ENCODE results near the gene NOS1AP.
A peak's percentile ranks its signal among the peaks of the same experiment; 100 is the strongest.

The NOS1AP gene

DNA sequence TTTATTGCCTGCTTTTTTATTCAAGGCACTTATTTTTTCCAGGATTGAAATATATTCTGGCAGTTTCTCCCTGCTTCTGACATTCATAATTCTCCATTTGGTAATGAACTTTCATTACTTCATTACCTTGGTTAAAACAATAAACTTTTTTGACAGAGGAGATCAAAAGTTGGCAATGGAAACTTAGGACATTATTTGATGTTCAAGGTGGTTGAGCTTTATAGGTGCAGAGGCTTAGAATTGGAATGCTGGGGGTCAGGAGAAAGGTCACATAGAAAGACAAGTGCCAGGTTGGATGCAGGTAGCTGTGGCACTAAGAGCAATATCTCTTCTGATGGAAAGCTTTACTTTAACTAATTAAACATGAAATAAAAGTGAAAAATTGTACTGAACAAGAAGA is 154.8 kb downstream of the NOS1AP start:
- no peak for DNase-seq

DNA sequence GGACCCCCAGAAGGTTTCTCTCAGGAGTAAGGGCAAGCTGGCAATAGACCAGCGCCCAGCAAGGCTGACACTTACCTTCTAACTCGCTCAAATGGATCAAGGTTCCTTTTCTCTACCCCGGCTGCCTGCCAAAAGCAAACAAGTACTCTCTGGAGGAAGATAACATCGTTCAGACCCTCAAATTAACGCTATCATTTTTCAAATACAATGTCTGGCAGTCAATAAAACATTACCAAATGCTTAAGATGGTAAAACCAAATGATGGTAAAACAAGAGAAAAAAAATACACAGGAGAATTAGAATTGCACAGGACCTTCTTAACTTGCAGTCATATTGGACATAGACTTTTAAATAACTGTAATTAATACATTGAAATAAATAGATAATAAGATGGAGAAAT is 159.1 kb downstream of the NOS1AP start:
- DNase-seq = peak; percentile 30

- no peak for DNase-seq
These were observed 160.1 kb downstream of the NOS1AP start for GRCh38 chr1:162229549-162229948.

DNA sequence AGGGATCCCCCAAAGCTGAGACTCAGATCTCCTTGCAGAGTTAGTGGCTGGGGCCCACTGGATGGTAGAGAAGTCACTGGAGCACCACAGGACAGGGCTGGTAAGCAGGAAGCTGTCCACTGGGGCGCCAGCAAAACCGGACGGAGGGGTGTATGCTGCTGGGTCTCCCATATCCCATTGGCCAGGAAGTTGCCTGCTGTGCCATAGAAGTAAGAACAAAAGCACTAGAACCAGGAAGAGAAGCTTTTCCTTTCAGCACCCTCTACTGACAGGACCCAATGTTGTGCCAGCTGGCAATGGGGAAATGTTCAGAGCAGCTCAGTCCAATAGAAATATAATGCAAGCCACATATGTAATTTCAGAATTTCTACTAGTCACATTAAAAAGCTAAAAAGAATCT is 160.6 kb downstream of the NOS1AP start:
- peak; percentile 29 for DNase-seq

DNA sequence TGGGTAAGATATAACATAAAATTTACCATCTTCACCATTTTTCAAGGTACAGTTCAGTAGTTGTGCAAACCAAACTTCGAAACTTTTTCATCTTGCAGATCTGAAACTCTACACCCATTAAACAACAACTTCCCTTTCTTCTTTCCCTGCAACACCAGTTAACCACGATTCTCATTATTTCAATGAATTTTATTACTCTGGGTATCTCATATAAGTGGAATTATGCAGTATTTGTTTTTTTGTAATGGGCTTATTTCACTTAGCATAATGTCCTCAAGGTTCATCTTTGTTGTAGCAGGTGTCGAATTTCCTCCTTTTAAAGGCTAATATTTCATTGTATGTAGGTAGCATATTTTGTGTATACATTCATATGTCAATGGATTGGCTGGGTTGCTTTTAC is 161.0 kb downstream of the NOS1AP start:
- DNase-seq = no peak

DNA sequence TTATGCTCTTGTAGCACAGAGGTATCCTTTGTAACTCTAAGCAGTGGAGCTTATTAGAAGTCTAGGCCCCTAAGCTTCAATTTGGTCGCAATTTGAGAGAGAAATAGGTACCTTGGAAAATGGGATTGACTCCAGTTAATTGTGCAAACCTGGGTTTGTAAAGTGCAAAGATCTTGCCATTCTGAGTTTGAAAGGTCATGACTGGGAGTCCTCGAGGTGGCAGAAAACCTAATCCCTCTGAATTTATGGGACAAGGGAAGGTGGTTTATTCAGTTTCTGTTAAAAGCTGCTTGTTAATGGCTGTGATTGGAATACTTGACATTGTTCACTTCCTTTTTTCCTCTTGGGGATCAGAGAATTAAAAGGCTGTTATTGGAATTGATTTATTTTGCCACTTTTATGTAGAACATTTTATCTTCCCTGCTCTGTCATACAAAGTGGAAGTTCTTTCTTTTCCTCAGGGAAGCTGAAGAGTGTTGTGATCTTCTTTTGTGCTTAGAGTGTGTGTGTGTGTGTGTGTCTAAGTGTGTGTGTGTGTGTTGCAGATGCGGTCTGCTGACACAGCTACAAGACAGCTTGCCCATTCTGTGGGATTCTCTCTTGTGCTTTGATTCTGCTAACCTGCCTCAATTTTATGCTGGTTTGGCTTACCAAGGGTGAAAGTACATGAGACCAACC is 162.7 kb downstream of the NOS1AP start:
- DNase-seq = no peak

- no peak for DNase-seq
These were observed 163.6 kb downstream of the NOS1AP start for GRCh38 chr1:162233066-162233465.

DNA sequence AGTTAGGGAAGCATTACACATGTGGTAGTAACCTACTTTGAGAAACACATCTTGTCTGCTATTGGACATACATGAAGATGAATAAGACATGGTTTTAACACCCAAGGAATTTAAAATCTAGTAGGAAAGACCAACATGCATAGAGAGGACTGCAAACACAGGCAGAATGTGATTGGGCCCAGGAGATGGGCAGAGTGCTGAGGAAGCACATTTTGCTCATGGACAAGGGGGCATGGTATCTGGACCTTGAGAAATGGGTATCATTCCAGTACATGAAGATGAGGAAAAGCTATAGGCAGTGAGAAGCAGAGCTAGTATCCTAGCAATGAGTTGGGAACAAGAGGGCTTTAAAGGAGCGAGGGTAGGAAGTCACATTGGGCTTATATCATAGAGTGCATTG is 164.4 kb downstream of the NOS1AP start:
- DNase-seq = no peak

DNA sequence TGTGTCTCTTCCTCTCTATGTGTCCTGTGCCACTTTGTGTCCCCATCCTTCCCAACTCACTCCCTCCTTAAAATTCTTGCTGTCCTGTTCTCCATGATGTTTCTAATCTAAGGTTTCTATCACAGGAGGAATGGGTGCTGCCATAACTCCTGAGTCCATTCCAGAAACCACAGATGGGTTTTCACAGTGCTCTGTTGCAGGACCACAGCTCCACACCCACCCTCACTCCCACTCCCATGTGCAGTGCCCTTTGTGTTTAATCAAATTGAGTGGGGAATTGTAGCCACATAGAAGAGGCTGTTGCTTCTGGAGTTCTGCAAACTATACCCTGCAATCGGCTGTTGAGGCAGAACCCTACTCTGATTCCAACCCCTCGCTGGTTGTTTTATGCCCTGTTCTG is 165.1 kb downstream of the NOS1AP start:
- DNase-seq = no peak

DNA sequence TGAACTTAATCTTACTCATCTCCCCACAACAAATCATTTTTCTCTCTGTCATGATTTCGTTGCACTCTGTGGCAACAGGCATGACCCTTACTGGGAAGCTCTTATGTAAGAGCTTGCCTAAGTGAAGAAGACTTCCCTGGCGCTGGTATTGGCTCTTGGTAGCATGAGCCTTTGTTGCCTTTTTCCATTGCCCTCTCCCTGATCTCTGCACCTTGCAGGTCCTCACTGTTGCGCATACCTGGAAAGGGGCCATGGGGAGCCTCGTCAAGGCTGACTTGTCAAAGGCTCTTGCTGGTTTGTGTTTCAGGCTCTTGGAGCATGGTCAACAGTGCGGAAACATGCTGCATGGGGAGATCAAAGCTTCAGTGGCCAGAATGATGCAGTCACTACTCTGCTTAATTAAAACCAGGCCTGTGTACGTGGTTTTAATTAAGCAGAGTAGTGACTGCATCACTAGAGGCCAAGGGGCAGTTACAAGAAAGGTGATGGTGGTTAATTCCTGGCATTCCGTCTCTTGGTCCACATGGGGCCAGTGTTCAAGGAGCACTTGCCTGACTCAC is 165.8 kb downstream of the NOS1AP start:
- peak; percentile 7 for DNase-seq

DNA sequence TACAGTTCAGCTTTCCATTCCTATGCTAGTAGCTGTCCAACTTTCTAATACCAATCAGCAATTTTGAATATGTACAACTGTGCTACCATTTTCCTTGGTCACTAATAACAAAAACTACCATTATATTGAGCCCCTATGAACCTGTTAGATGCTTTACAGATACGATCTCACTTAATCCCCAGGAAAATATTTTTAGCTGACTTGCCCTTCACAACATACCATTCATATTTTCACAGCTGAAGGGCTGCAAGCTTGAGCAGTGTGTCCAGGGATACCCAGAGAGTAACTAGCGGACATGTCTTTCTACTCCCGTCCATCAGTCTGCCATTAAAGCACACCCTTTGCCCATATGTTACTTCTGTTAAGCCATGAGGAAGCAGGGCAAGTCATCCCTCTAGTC is 166.7 kb downstream of the NOS1AP start:
- no peak for DNase-seq

DNA sequence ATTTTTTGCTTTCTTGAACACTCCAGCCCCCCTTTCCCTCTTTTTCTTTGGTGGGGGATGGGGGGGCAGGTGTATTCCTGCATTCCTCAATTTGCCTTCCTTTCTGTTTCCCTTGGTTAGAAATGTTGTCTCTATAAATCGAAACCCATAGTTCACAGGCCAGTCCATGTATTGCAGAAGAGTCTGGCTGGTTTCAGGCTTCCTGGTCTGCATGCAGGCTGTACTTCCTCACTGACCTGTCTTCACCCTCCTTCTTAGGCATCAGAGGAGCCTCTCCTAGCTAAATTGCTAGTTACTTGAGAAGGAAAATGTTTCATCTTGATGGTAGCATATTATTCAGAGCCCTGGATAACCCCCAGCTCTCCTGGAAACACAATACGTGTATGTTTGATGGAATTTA is 167.1 kb downstream of the NOS1AP start:
- no peak for DNase-seq

DNA sequence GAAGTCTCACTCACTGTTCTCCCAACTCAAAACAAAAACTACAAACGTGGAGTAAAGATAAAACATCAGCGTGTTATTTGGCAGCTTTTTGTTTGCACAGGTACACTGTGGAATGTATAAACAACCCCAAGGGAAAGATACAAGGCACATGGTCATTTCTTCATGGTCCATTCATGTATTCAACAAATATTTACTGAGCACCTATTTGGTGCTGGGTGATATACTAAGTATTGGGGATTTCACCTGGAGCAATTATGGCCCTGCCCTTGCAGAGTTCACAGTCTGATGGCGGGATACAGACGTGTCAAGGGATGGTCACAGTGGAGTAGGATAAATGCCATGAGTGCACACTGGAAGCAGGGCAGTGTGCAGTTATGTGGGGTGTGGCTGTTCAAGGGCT is 171.1 kb downstream of the NOS1AP start:
- no peak for DNase-seq

GRCh38 chr1:162242804-162243203 is 173.3 kb downstream of the NOS1AP start:
- DNase-seq = no peak

DNA sequence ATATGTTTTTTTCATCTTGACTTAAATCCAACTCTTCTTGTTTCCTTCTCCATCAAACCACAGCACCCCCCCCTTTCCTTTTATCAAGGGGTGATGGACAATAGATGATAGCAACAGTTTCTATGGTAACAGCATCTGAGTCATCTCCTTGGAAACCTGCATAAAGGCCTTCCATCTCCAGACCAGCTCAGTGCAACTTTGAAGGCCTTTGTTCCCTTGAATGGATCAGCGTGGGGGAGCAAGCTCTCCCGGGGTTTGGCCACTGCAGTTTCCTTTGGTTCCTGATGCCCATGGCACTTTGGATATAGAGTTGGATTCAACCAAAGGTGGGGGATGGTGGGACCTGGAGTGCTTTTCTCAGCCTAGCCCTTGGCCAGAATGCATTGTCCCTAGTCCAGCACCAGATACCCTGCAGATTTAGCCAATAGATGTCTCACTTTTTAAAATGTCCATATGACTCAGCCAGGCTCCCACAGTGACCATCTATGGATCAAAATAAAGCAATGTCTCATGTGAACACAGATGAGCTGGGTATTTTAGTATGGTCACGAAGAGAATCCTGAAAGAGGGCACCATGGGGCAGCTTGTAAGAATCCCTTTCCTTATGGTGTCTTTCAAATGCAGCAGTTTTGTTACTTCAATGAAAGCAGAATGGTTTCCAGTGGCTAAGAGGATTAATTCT is 179.5 kb downstream of the NOS1AP start:
- no peak for DNase-seq

- no peak for DNase-seq
These were observed 180.7 kb downstream of the NOS1AP start for GRCh38 chr1:162250004-162250730.

DNA sequence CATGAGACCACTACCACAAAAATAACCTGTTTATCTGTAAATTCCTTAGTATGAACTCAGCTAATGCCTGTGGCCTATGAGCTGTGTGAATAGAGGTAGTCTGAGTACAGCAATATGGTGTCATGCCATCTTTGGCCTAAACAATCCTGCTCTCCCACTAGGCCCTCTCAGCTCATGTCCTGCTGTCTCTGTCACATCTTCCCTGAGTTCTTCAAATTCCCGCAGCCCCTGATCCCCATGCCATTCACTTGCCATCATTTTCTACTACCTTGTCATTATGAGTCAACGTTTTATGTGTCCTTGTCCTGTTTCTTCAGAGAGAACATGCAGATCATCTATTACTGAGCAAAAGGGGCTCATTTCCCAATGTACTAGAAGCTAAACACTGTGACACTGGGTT is 181.6 kb downstream of the NOS1AP start:
- no peak for DNase-seq

- DNase-seq = no peak
These were observed 182.7 kb downstream of the NOS1AP start for GRCh38 chr1:162252214-162252613.

- DNase-seq = no peak
These were observed 184.3 kb downstream of the NOS1AP start for GRCh38 chr1:162253790-162254189.

DNA sequence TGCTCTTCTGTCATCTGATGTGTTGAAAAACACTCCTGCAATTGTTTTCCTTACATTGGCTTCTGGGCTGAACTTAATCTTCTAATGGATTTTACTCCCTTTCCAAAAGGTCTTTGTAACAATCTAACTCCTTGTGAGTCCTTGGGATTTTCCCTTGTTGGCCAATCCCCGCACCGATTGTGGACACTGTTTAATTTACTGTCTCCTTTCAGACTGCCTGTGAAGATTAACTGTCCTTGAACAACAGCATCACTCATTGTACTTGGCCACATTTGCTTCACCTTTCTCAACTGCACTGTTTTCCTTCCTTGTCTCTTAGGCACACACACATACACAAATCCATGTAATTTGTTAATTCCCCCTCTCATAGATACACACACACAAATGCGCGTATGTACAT is 186.8 kb downstream of the NOS1AP start:
- no peak for DNase-seq

DNA sequence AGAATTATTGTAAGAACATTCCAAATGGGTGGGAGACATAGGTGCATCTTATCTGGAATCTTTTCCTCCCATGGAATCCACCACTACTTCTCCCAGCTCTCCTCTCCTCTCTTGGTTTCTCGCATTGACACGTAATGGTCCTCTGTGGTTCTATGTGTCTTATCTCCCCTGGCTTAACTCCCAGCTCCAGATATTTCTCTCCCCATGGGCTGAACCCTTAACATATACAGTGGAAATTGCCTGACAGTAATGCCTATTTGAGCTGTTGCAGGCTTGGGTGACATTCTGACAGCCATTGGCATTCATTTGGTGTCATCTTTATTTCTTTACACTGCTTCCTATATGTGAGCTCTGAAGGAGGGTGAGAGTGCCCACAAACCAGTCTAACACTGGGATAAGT is 188.9 kb downstream of the NOS1AP start:
- no peak for DNase-seq

- no peak for DNase-seq
These were observed 190.5 kb downstream of the NOS1AP start for GRCh38 chr1:162259894-162260455.

DNA sequence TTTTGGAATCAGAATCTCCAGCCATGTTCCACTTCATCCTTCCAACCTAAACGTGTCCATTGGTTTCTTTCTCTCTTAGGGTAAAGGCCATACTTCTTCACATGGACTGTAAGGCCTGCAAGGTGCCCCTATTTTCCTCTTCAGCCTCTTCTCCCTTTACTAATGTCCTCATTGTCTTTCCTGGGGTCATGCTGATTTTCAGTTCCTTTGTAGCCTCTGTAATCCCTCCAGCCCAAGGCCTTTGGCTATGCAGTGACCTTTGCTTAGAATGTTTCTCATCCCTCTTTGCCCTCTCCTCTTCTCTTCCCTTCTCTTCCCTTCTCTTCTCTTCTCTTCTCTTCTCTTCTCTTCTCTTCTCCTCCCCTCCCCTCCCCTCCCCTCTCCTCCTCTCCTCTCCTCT is 194.6 kb downstream of the NOS1AP start:
- DNase-seq = no peak

- DNase-seq = no peak
These were observed 196.5 kb downstream of the NOS1AP start for GRCh38 chr1:162265983-162266382.

Data from NCI-H2029 treated with DMSO at 0.1 percent for 48 hours (cell line).